ENCODE measurements around the gene ADGRV1. TPM values are rescaled to one million over a fixed set of nuclear protein-coding genes. Genes with fewer than 3 reads are reported as not detected.

ADGRV1 gene
- polyA plus RNA-seq, 1 donor from 2014 or later: 3.7 TPM

- peak overlapping the region; percentile 74 for H3K27ac ChIP-seq (ENCODE audit: low read length)
- H2AFZ ChIP-seq (ENCODE audit: low read depth, low read length): peak overlapping the region; percentile 89
Measured at GRCh38 chr5:90528601-90529193, 29.9 kb upstream of the ADGRV1 start.

GRCh38 chr5:90529194-90529938 lies 29.2 kb upstream of the ADGRV1 start, which contains the start of gene LYSMD3:
TSS of gene LYSMD3 (minus strand) at chr5:90529584. CDS start at chr5:90525289, 4,295 bp downstream.
- H2AFZ ChIP-seq (ENCODE audit: low read depth, low read length): peak within 1 kb of the TSS; percentile 92

More at GRCh38 chr5:90528601-90529193, 29.9 kb upstream of the ADGRV1 start:
- H3K9ac ChIP-seq (ENCODE audit: low read length): peak overlapping the region; percentile 80
- TF ChIP-seq SMC3 (conservative IDR thresholded peaks at IDR 0.05; ENCODE audit: poor library complexity) (no peak), REST (IDR thresholded peaks at IDR 0.05; ENCODE audit: borderline replicate concordance) (no peak), MXI1 (conservative IDR thresholded peaks at IDR 0.05; ENCODE audit: poor library complexity, severe bottlenecking) (no peak), EP300 (conservative IDR thresholded peaks at IDR 0.05; ENCODE audit: poor library complexity, severe bottlenecking) (peak; percentile 65)
- H3K9me3 ChIP-seq (ENCODE audit: low read length): no peaks in the 10 kb centered on the region
- H3K9me2 ChIP-seq (ENCODE audit: insufficient read depth, low read length): no peaks in the 10 kb centered on the region
- H3K4me2 ChIP-seq (ENCODE audit: low read length): peak overlapping the region; percentile 94
- no peaks in the 10 kb centered on the region for H3K27me3 ChIP-seq (ENCODE audit: insufficient read depth, low read depth, low read length)
- no peaks in the 10 kb centered on the region for H3K36me3 ChIP-seq (ENCODE audit: insufficient read depth, low read length)
- H3K79me2 ChIP-seq (replicated peaks; ENCODE audit: insufficient read depth, low read length): peaks cover 10% of the 10 kb centered on the region
- H4K20me1 ChIP-seq (ENCODE audit: insufficient read depth): no peaks in the 10 kb centered on the region
- H3F3A ChIP-seq (ENCODE audit: insufficient read depth, low read length, poor library complexity, severe bottlenecking): no peaks in the 10 kb centered on the region
- H3K4me3 ChIP-seq (ENCODE audit: low read length): peak overlapping the region; percentile 88

More at GRCh38 chr5:90529194-90529938, 29.2 kb upstream of the ADGRV1 start, which contains the start of gene LYSMD3:
- Histone ChIP-seq H3F3A (ENCODE audit: insufficient read depth, low read length, poor library complexity, severe bottlenecking) (no peaks in the 10 kb centered on the region), H3K9me3 (ENCODE audit: low read length) (no peaks in the 10 kb centered on the region), H3K4me3 (ENCODE audit: low read length) (peak within 1 kb of the TSS; percentile 88), H4K20me1 (ENCODE audit: insufficient read depth) (no peaks in the 10 kb centered on the region), H3K36me3 (ENCODE audit: insufficient read depth, low read length) (no peaks in the 10 kb centered on the region), H3K4me2 (ENCODE audit: low read length) (peak within 1 kb of the TSS; percentile 94), H3K27ac (ENCODE audit: low read length) (peak within 1 kb of the TSS; percentile 74), H3K9ac (ENCODE audit: low read length) (peak within 1 kb of the TSS; percentile 80), H3K27me3 (ENCODE audit: insufficient read depth, low read depth, low read length) (no peaks in the 10 kb centered on the region), H3K79me2 (replicated peaks; ENCODE audit: insufficient read depth, low read length) (peaks cover 10% of the 10 kb centered on the region), H3K9me2 (ENCODE audit: insufficient read depth, low read length) (no peaks in the 10 kb centered on the region)
- no peak for TF ChIP-seq EP300 (conservative IDR thresholded peaks at IDR 0.05; ENCODE audit: poor library complexity, severe bottlenecking)
- peak; percentile 65 for TF ChIP-seq MXI1 (conservative IDR thresholded peaks at IDR 0.05; ENCODE audit: poor library complexity, severe bottlenecking)
- TF ChIP-seq RAD21 (conservative IDR thresholded peaks at IDR 0.05): no peak
- TF ChIP-seq REST (IDR thresholded peaks at IDR 0.05; ENCODE audit: borderline replicate concordance): peak; percentile 71
- TF ChIP-seq POLR2AphosphoS5 (IDR thresholded peaks at IDR 0.05): peak; percentile 86
- no peak for TF ChIP-seq TAF1 (IDR thresholded peaks at IDR 0.05; ENCODE audit: low read depth)
- TF ChIP-seq SMC3 (conservative IDR thresholded peaks at IDR 0.05; ENCODE audit: poor library complexity): no peak
- TF ChIP-seq CTCF (IDR thresholded peaks at IDR 0.05; ENCODE audit: poor library complexity, severe bottlenecking): no peak
- TF ChIP-seq EZH2 (IDR thresholded peaks at IDR 0.05; ENCODE audit: borderline replicate concordance, insufficient read depth, low read length, poor library complexity, severe bottlenecking): no peak

Measured in neural cell (in vitro differentiated cells).